Kidney (tissue), 14 donors: ENCODE results near the gene DOCK7. TPM values are rescaled to one million over a fixed set of nuclear protein-coding genes. Genes with fewer than 3 reads are reported as not detected.
"Not testable (repeated sequence)": the region's sequence is repeated elsewhere in the genome, so short reads cannot be mapped to it uniquely, and the experiment has no call there.

ENCODE experiments used
- DNase-seq, 5 donors: peaks; one replicate each; pipeline ENCODE4 v3.0.0-alpha.2; 2013 to 2020
- FAIRE-seq: peaks from 2 replicates; lab custom pipeline; 2012; peaks lifted over from hg19 to GRCh38; lab: Jason Lieb, UNC
- H3K27ac ChIP-seq, 2 donors: one replicate each; pipeline ENCODE4 v1.7.0; 2013; ENCODE audit warnings: low read depth in 2 of 2, low read length in 2 of 2, inconsistent platforms in 1 of 2
- H3K27me3 ChIP-seq: one replicate; pipeline ENCODE4 v1.7.1; 2013; ENCODE audit warnings: low read length, inconsistent platforms; ENCODE audit not compliant: control insufficient read depth, insufficient read depth
- H3K36me3 ChIP-seq, 3 donors: one replicate each; pipeline versions ENCODE4 v1.7.0 to v1.7.1; 2013; ENCODE audit warnings: low read length in 3 of 3, control low read depth in 1 of 3, inconsistent platforms in 1 of 3; ENCODE audit not compliant: insufficient read depth in 3 of 3, control insufficient read depth in 2 of 3
- H3K4me1 ChIP-seq, 3 donors: one replicate each; pipeline versions ENCODE4 v1.7.0 to v1.7.1; 2013; ENCODE audit warnings: low read length in 3 of 3, inconsistent platforms in 1 of 3, low read depth in 1 of 3; ENCODE audit not compliant: control insufficient read depth in 2 of 3, insufficient read depth in 2 of 3
- H3K4me3 ChIP-seq, 3 donors: one replicate each; pipeline versions ENCODE4 v1.7.0 to v1.8.1; 2013; ENCODE audit warnings: low read length in 3 of 3, control low read depth in 1 of 3, inconsistent platforms in 1 of 3
- H3K9ac ChIP-seq, 3 donors: one replicate each; pipeline versions ENCODE4 v1.7.0 to v1.7.1; 2013; ENCODE audit warnings: low read length in 3 of 3, control low read depth in 1 of 3, inconsistent platforms in 1 of 3
- H3K9me3 ChIP-seq, 3 donors: one replicate each; pipeline versions ENCODE4 v1.7.0 to v1.7.1; 2013; ENCODE audit warnings: low read length in 3 of 3, control low read depth in 1 of 3, inconsistent platforms in 1 of 3; ENCODE audit not compliant: control insufficient read depth in 2 of 3, insufficient read depth in 1 of 3
- intact Hi-C: fragments of 100-400 bp; cut with DNase I; formaldehyde crosslinking; loops from one replicate; pipeline ENCODE4 v1.11.1; 2022
- polyA plus RNA-seq: library from polyadenylated mRNA; stranded (reverse); fragments of 350-450 nt; fragmentation: Illumina TruSeq; extraction: RNeasy Lipid Tissue Mini Kit (QIAGEN cat#74804); gene quantifications from one replicate; pipeline ENCODE4 v1.2.3, GENCODE V29; 2014; ENCODE audit warnings: low read depth, low replicate concordance; ENCODE audit not compliant: insufficient read depth
- total RNA-seq: library from RNA; stranded (reverse); fragmentation: NEBNext Ultra II Directional; extraction: Animal tissue kit (Norgen Biotek cat#: 25700); gene quantifications from one replicate; pipeline ENCODE4 v1.2.1, GENCODE V29; 2021
- TF ChIP-seq, protein P1 (sequence below): IDR thresholded peaks from 3 replicates; pipeline ENCODE4 v1.5.1; 2012; ENCODE audit warnings: mild to moderate bottlenecking, moderate library complexity, borderline replicate concordance; ENCODE audit not compliant: insufficient read depth; ENCODE audit errors: extremely low read depth
- donor health status: control.
- donor health status: control.
- donor health status: control.
- donor health status: control.
- donor health status: control.
- donor health status: DM: yes; HTN: yes; CAD: no.
- donor health status: Normal renal cell carcinoma (clear cell type).

The DOCK7 gene
- total and polyA plus RNA-seq, 2 donors from 2014 or later, result 11.0 to 34.0 TPM

GRCh38 chr1:62712336-62713243, 24.4 kb upstream of the DOCK7 start:
- intact Hi-C loops, result no loop called here
- no peaks in the 10 kb centered on the region for H3K9me3 ChIP-seq
- H3K4me3 ChIP-seq, result no peak overlapping the region
- no peaks in the 10 kb centered on the region for H3K36me3 ChIP-seq
- H3K4me1 ChIP-seq, result peaks cover 0 to 5% (median 0%) of the 10 kb centered on the region in 3 donors
- H3K9ac ChIP-seq, result no peak overlapping the region
- no peak for FAIRE-seq
- TF ChIP-seq, protein P1, sequence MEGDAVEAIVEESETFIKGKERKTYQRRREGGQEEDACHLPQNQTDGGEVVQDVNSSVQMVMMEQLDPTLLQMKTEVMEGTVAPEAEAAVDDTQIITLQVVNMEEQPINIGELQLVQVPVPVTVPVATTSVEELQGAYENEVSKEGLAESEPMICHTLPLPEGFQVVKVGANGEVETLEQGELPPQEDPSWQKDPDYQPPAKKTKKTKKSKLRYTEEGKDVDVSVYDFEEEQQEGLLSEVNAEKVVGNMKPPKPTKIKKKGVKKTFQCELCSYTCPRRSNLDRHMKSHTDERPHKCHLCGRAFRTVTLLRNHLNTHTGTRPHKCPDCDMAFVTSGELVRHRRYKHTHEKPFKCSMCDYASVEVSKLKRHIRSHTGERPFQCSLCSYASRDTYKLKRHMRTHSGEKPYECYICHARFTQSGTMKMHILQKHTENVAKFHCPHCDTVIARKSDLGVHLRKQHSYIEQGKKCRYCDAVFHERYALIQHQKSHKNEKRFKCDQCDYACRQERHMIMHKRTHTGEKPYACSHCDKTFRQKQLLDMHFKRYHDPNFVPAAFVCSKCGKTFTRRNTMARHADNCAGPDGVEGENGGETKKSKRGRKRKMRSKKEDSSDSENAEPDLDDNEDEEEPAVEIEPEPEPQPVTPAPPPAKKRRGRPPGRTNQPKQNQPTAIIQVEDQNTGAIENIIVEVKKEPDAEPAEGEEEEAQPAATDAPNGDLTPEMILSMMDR, result no peak
- H3K27me3 ChIP-seq, result no peaks in the 10 kb centered on the region
- no peak for DNase-seq
- H3K27ac ChIP-seq, result no peak overlapping the region

- Histone ChIP-seq H3K36me3 (no peaks in the 10 kb centered on the region), H3K4me3 (no peak overlapping the region), H3K9me3 (no peaks in the 10 kb centered on the region), H3K27ac (peak overlapping the region in 1 of 2 donors; percentile 8), H3K27me3 (no peaks in the 10 kb centered on the region), H3K4me1 (peaks cover 0 to 5% (median 0%) of the 10 kb centered on the region in 3 donors), H3K9ac (no peak overlapping the region)
- TF ChIP-seq, protein P1, result no peak
- DNase-seq (no peak), FAIRE-seq (no peak)
- intact Hi-C loops, result no loop called here
Observed at GRCh38 chr1:62707744-62708120, 19.5 kb upstream of the DOCK7 start.

DNA sequence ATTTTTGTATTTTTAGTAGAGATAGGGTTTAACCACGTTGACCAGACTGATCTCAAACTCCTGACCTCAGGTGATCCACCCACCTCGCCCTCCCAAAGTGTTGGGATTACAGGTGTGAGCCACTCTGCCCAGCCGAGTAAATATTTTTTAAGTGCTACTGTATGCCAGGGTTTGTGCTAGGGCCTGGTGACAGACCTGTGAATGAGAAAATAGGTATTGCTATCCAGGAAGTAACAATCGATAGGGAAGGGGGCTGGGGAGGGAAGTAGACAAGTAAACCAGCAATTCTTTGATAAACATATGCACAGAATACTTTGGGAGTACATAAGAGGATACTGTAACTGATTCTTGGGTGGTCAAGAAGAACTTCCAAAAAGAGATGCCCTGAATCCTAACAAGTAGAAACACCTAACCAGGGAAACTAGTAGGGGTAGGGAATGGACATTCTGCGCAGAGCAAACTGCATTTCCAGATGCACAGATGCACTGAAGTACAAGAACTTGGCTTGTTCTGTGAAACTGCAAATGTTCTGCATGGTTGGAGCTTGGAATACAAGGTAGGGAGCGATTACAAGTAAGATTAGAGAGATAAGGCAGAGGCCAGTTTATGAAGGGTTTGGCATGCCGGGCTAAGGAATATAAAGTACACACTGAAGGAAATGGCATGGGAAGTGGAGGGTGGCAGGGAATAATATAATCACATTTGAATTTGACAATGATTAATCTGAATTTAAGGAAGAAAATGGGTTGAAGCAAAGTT, 19.0 kb upstream of the DOCK7 start:
- intact Hi-C loops, result no loop called here
- peak in 3 of 5 donors; percentile 41 to 83 (median 77) for DNase-seq

DNA sequence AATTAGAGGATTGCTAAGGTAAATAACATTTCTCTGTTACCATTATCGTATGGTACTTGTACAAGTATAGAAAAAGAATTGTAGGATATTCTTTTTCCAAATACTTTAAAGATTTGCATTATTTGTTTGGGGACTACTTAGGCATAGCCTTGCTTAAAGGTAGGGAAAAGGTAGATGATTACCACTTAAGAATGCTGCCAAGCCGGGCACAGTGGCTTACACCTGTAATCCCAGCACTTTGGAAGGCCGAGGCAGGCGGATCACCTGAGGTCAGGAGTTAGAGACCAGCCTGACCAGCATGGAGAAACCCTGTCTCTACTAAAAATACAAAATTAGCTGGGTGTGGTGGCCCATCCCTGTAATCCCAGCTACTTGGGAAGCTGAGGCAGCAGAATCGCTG, 10.0 kb upstream of the DOCK7 start:
- H3K36me3 ChIP-seq, H3K9ac ChIP-seq, H3K4me1 ChIP-seq, intact Hi-C loops, H3K27ac ChIP-seq, H3K27me3 ChIP-seq, H3K9me3 ChIP-seq, FAIRE-seq, H3K4me3 ChIP-seq, DNase-seq: not testable (repeated sequence)

More for the DNA sequence above, 19.0 kb upstream of the DOCK7 start:
- no peak overlapping the region for H3K9ac ChIP-seq
- TF ChIP-seq, protein P1, result no peak
- no peaks in the 10 kb centered on the region for H3K36me3 ChIP-seq
- no peak for FAIRE-seq
- H3K27me3 ChIP-seq, result no peaks in the 10 kb centered on the region
- H3K4me1 ChIP-seq, result peaks cover 0 to 5% (median 0%) of the 10 kb centered on the region in 3 donors
- H3K4me3 ChIP-seq, result no peak overlapping the region
- H3K9me3 ChIP-seq, result no peaks in the 10 kb centered on the region
- H3K27ac ChIP-seq, result no peak overlapping the region

GRCh38 chr1:62694479-62694878, 6.3 kb upstream of the DOCK7 start:
- H3K9ac ChIP-seq, H3K36me3 ChIP-seq, H3K9me3 ChIP-seq, FAIRE-seq, DNase-seq, intact Hi-C loops, H3K4me3 ChIP-seq, H3K27me3 ChIP-seq, H3K27ac ChIP-seq: not testable (repeated sequence)
- H3K4me1 ChIP-seq, result peaks cover 3 to 12% (median 10%) of the 10 kb centered on the region in 3 donors
